Tibial nerve (tissue), 4 donors: ENCODE results near the gene CHD2. TPM values are rescaled to one million over a fixed set of nuclear protein-coding genes. Genes with fewer than 3 reads are reported as not detected.

Experiments
- DNase-seq, 2 donors: peaks; one replicate each; pipeline ENCODE4 v3.0.0-alpha.2; 2019; ENCODE audit warnings: low spot score in 2 of 2
- H3K27ac ChIP-seq, 4 donors: fragments of 200-600 bp; sonication (generic) in 3 of 4; one replicate each; pipeline ENCODE4 v1.5.1; 2017 to 2019; ENCODE audit warnings: mild to moderate bottlenecking in 1 of 4
- H3K27me3 ChIP-seq, 2 donors: fragments of 200-600 bp; sonication (generic) in 1 of 2; one replicate each; pipeline versions ENCODE4 v1.5.1 to v1.6.0; 2017 to 2019
- H3K36me3 ChIP-seq, 3 donors: fragments of 200-600 bp; sonication (generic); one replicate each; pipeline ENCODE4 v1.5.1; 2018 to 2019
- H3K4me1 ChIP-seq, 4 donors: fragments of 200-600 bp; sonication (generic) in 3 of 4; one replicate each; pipeline ENCODE4 v1.5.1; 2017 to 2019
- H3K4me3 ChIP-seq, 4 donors: fragments of 200-600 bp; sonication (generic) in 3 of 4; one replicate each; pipeline ENCODE4 v1.5.1; 2017 to 2019; ENCODE audit warnings: mild to moderate bottlenecking in 1 of 4, moderate library complexity in 1 of 4
- H3K9me3 ChIP-seq, 4 donors: fragments of 200-600 bp; sonication (generic) in 3 of 4; one replicate each; pipeline ENCODE4 v1.5.1; 2017 to 2019
- CTCF ChIP-seq, 5 experiments: fragments of 200-600 bp in 3 of 5; fragments of 450-650 bp in 2 of 5; sonication (generic) in 3 of 5; IDR thresholded peaks; one replicate each; pipeline ENCODE4 v1.5.1; 2016 to 2019; ENCODE audit warnings: antibody characterized with exemption in 5 of 5, mild to moderate bottlenecking in 3 of 5, moderate library complexity in 2 of 5
- EP300 ChIP-seq, 2 donors: sonication (generic); formaldehyde crosslinking; IDR thresholded peaks; one replicate each; pipeline ENCODE4 v1.6.1; 2017; ENCODE audit warnings: antibody characterized with exemption in 2 of 2, mild to moderate bottlenecking in 1 of 2
- POLR2A ChIP-seq, 2 donors: fragments of 450-650 bp; IDR thresholded peaks; one replicate each; pipeline ENCODE4 v1.6.1; 2017; ENCODE audit warnings: antibody characterized with exemption in 2 of 2, mild to moderate bottlenecking in 2 of 2, moderate library complexity in 2 of 2
- WGBS, 2 donors: methylation state at CpG; one replicate each; pipeline ENCODE4 v1.1.5; 2018; 5-methylcytosine and 5-hydroxymethylcytosine counted together
- total RNA-seq, 4 donors: library from RNA; depleted of rRNA; stranded (reverse); fragments of >200 nt; gene quantifications; one replicate each; pipeline ENCODE4 v1.1.0, GENCODE V29; 2016

CHD2 gene
- total RNA-seq, 4 donors from 2014 or later = 96.5 to 133 (median 102) TPM

- no peak for DNase-seq
- peaks cover 0 to 6% (median 0%) of the 10 kb centered on the region in 4 donors for H3K4me1 ChIP-seq
- 94 to 97% methylated on average over 1 of the region's 1 CpG for WGBS, 2 donors
- H3K27me3 ChIP-seq = no peaks in the 10 kb centered on the region
- no peaks in the 10 kb centered on the region for H3K9me3 ChIP-seq
- H3K4me3 ChIP-seq = no peak overlapping the region
- no peak for TF ChIP-seq POLR2A (IDR thresholded peaks at IDR 0.05)
- TF ChIP-seq EP300 (IDR thresholded peaks at IDR 0.05) = no peak
- no peak for TF ChIP-seq CTCF (IDR thresholded peaks at IDR 0.05)
- H3K27ac ChIP-seq = no peak overlapping the region
- H3K36me3 ChIP-seq = peaks cover 0 to 89% (median 10%) of the 10 kb centered on the region in 3 donors
Measured at GRCh38 chr15:92962914-92963313, 62.8 kb downstream of the CHD2 start.

GRCh38 chr15:92963794-92964193 is 63.7 kb downstream of the CHD2 start:
- no peaks in the 10 kb centered on the region for H3K27me3 ChIP-seq
- peaks cover 0 to 6% (median 0%) of the 10 kb centered on the region in 4 donors for H3K4me1 ChIP-seq
- TF ChIP-seq CTCF (IDR thresholded peaks at IDR 0.05) (no peak), EP300 (IDR thresholded peaks at IDR 0.05) (no peak), POLR2A (IDR thresholded peaks at IDR 0.05) (no peak)
- H3K36me3 ChIP-seq = peaks cover 0 to 87% (median 16%) of the 10 kb centered on the region in 3 donors
- WGBS, 2 donors = 93 to 95% methylated on average over 2 of the region's 2 CpGs
- no peak for DNase-seq
- no peaks in the 10 kb centered on the region for H3K9me3 ChIP-seq
- no peak overlapping the region for H3K4me3 ChIP-seq
- H3K27ac ChIP-seq = no peak overlapping the region

GRCh38 chr15:92968926-92969651 is 69.0 kb downstream of the CHD2 start:
- TF ChIP-seq EP300 (IDR thresholded peaks at IDR 0.05) (no peak), CTCF (IDR thresholded peaks at IDR 0.05) (no peak), POLR2A (IDR thresholded peaks at IDR 0.05) (no peak)
- Histone ChIP-seq H3K27ac (no peak overlapping the region), H3K36me3 (peaks cover 0 to 86% (median 34%) of the 10 kb centered on the region in 3 donors), H3K4me3 (no peak overlapping the region), H3K9me3 (no peaks in the 10 kb centered on the region), H3K4me1 (peaks cover 0 to 17% (median 0%) of the 10 kb centered on the region in 4 donors), H3K27me3 (no peaks in the 10 kb centered on the region)
- no peak for DNase-seq
- 88 to 94% methylated on average over 5 of the region's 5 CpGs for WGBS, 2 donors

- Histone ChIP-seq H3K27me3 (no peaks in the 10 kb centered on the region), H3K36me3 (peaks cover 0 to 86% (median 45%) of the 10 kb centered on the region in 3 donors), H3K4me3 (no peak overlapping the region), H3K27ac (no peak overlapping the region), H3K9me3 (no peaks in the 10 kb centered on the region), H3K4me1 (peaks cover 0 to 17% (median 0%) of the 10 kb centered on the region in 4 donors)
- no peak for DNase-seq
- TF ChIP-seq EP300 (IDR thresholded peaks at IDR 0.05) (no peak), POLR2A (IDR thresholded peaks at IDR 0.05) (no peak), CTCF (IDR thresholded peaks at IDR 0.05) (no peak)
- WGBS, 2 donors = 95 to 98% methylated on average over 1 of the region's 1 CpG
Measured at GRCh38 chr15:92970656-92971055, 70.5 kb downstream of the CHD2 start.

GRCh38 chr15:92971081-92971480 is 71.0 kb downstream of the CHD2 start:
- WGBS, 2 donors = 92 to 100% methylated on average over 1 of the region's 1 CpG
- Histone ChIP-seq H3K4me1 (peaks cover 0 to 17% (median 0%) of the 10 kb centered on the region in 4 donors), H3K36me3 (peaks cover 0 to 90% (median 45%) of the 10 kb centered on the region in 3 donors), H3K27me3 (no peaks in the 10 kb centered on the region), H3K27ac (no peak overlapping the region), H3K9me3 (no peaks in the 10 kb centered on the region), H3K4me3 (no peak overlapping the region)
- no peak for TF ChIP-seq CTCF (IDR thresholded peaks at IDR 0.05)
- TF ChIP-seq EP300 (IDR thresholded peaks at IDR 0.05) = no peak
- TF ChIP-seq POLR2A (IDR thresholded peaks at IDR 0.05) = no peak
- DNase-seq = no peak
